PFSK-1 (cell line): ENCODE measurements around the gene DYRK1A.

Source experiments
- FOXP2 ChIP-seq: optimal IDR thresholded peaks from 2 replicates; pipeline ENCODE3; 2011; ENCODE audit warnings: borderline replicate concordance, control low read depth, inconsistent platforms; ENCODE audit not compliant: insufficient read depth; ENCODE audit errors: extremely low read length, extremely low read depth
- POLR2AphosphoS5 ChIP-seq: IDR thresholded peaks from 2 replicates; pipeline ENCODE4 v1.6.1; 2012; ENCODE audit warnings: low read depth, mild to moderate bottlenecking, control low read depth, low read length, moderate library complexity
- SIN3A ChIP-seq: IDR thresholded peaks from 2 replicates; pipeline ENCODE4 v1.6.1; 2012; ENCODE audit warnings: mild to moderate bottlenecking, low read length, moderate library complexity, borderline replicate concordance; ENCODE audit not compliant: insufficient read depth
- TAF1 ChIP-seq: IDR thresholded peaks from 2 replicates; pipeline ENCODE4 v1.6.1; 2012; ENCODE audit warnings: low read length, control low read depth, borderline replicate concordance; ENCODE audit not compliant: insufficient read depth
- TF ChIP-seq, protein P1 (sequence below), 2 experiments: IDR thresholded peaks; 2 replicates each; pipeline versions ENCODE4 v1.6.1 to v1.8.0; 2011 to 2012; ENCODE audit warnings: low read depth in 2 of 2, low read length in 2 of 2, control low read depth in 1 of 2, inconsistent platforms in 1 of 2, mild to moderate bottlenecking in 1 of 2, moderate library complexity in 1 of 2; ENCODE audit not compliant: insufficient read depth in 1 of 2

DYRK1A gene

GRCh38 chr21:37571442-37571841, 204.9 kb downstream of the DYRK1A start:
- no peak for TF ChIP-seq SIN3A
- TF ChIP-seq FOXP2 = no peak
- TF ChIP-seq, protein P1, sequence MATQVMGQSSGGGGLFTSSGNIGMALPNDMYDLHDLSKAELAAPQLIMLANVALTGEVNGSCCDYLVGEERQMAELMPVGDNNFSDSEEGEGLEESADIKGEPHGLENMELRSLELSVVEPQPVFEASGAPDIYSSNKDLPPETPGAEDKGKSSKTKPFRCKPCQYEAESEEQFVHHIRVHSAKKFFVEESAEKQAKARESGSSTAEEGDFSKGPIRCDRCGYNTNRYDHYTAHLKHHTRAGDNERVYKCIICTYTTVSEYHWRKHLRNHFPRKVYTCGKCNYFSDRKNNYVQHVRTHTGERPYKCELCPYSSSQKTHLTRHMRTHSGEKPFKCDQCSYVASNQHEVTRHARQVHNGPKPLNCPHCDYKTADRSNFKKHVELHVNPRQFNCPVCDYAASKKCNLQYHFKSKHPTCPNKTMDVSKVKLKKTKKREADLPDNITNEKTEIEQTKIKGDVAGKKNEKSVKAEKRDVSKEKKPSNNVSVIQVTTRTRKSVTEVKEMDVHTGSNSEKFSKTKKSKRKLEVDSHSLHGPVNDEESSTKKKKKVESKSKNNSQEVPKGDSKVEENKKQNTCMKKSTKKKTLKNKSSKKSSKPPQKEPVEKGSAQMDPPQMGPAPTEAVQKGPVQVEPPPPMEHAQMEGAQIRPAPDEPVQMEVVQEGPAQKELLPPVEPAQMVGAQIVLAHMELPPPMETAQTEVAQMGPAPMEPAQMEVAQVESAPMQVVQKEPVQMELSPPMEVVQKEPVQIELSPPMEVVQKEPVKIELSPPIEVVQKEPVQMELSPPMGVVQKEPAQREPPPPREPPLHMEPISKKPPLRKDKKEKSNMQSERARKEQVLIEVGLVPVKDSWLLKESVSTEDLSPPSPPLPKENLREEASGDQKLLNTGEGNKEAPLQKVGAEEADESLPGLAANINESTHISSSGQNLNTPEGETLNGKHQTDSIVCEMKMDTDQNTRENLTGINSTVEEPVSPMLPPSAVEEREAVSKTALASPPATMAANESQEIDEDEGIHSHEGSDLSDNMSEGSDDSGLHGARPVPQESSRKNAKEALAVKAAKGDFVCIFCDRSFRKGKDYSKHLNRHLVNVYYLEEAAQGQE (IDR thresholded peaks at IDR 0.05; ENCODE audit: insufficient read depth in 1 of 2, low read depth in 2 of 2, low read length in 2 of 2) = no peak
- no peak for TF ChIP-seq TAF1
- TF ChIP-seq POLR2AphosphoS5 = no peak

GRCh38 chr21:37574316-37574715, 207.7 kb downstream of the DYRK1A start:
- no peak for TF ChIP-seq FOXP2
- TF ChIP-seq POLR2AphosphoS5 = no peak
- TF ChIP-seq TAF1 = no peak
- TF ChIP-seq, protein P1 (IDR thresholded peaks at IDR 0.05; ENCODE audit: insufficient read depth in 1 of 2, low read depth in 2 of 2, low read length in 2 of 2) = no peak
- TF ChIP-seq SIN3A = no peak

GRCh38 chr21:37574751-37575150, 208.2 kb downstream of the DYRK1A start:
- TF ChIP-seq SIN3A (no peak), FOXP2 (no peak), POLR2AphosphoS5 (no peak), TAF1 (no peak)
- TF ChIP-seq, protein P1 (IDR thresholded peaks at IDR 0.05; ENCODE audit: insufficient read depth in 1 of 2, low read depth in 2 of 2, low read length in 2 of 2) = no peak

- TF ChIP-seq SIN3A (no peak), POLR2AphosphoS5 (no peak), FOXP2 (no peak), TAF1 (no peak)
- TF ChIP-seq, protein P1 (IDR thresholded peaks at IDR 0.05; ENCODE audit: insufficient read depth in 1 of 2, low read depth in 2 of 2, low read length in 2 of 2) = no peak
Measured at GRCh38 chr21:37575580-37575979, 209.0 kb downstream of the DYRK1A start.
